A673 (cell line): ENCODE measurements around the gene CARD11. TPM values are rescaled to one million over a fixed set of nuclear protein-coding genes. Genes with fewer than 3 reads are reported as not detected.

Source experiments
- BruUV-seq: library from RNA; stranded (reverse); fragments of 400-500 nt; replicated peaks from 2 replicates; lab custom pipeline; 2021; lab: Mats Ljungman, UMichigan
- CTCF ChIA-PET: fragments of 300-600 bp; sonication (Branson Sonifier 250); formaldehyde crosslinking; loops from one replicate; lab custom pipeline; 2022; ENCODE audit warnings: antibody characterized with exemption; lab: Charles Lee
- POLR2A ChIA-PET: fragments of 300-600 bp; sonication (Branson Sonifier 250); formaldehyde crosslinking; loops from one replicate; lab custom pipeline; 2022; ENCODE audit warnings: antibody characterized with exemption; ENCODE audit not compliant: low non-redundant PET; lab: Charles Lee
- DNase-seq: peaks from one replicate; pipeline ENCODE4 v3.0.0-alpha.2; 2015; ENCODE audit warnings: low spot score
- H3K27ac ChIP-seq: fragments of 200-600 bp; sonication (generic); 2 replicates; pipeline ENCODE4 v1.5.1; 2016; ENCODE audit warnings: mixed run types, low read depth, mild to moderate bottlenecking, mixed read lengths, antibody characterized with exemption, low read length; ENCODE audit not compliant: poor library complexity, severe bottlenecking
- H3K27me3 ChIP-seq: fragments of 200-600 bp; sonication (generic); replicated peaks from 2 replicates; pipeline ENCODE4 v1.6.1; 2017; ENCODE audit warnings: mixed run types, low read depth, mild to moderate bottlenecking, mixed read lengths, antibody characterized with exemption, low read length; ENCODE audit not compliant: insufficient read depth, poor library complexity
- H3K36me3 ChIP-seq: fragments of 200-600 bp; sonication (generic); 2 replicates; pipeline ENCODE4 v1.6.1; 2016; ENCODE audit warnings: mixed run types, mild to moderate bottlenecking, mixed read lengths, antibody characterized with exemption, low read length; ENCODE audit not compliant: insufficient read depth, poor library complexity, severe bottlenecking
- H3K4me1 ChIP-seq: fragments of 200-600 bp; sonication (generic); 2 replicates; pipeline ENCODE4 v1.6.1; 2017; ENCODE audit warnings: mixed run types, mild to moderate bottlenecking, mixed read lengths, antibody characterized with exemption, low read length; ENCODE audit not compliant: insufficient read depth, poor library complexity, severe bottlenecking
- H3K4me3 ChIP-seq: fragments of 200-600 bp; sonication (generic); 2 replicates; pipeline ENCODE4 v1.5.1; 2016; ENCODE audit warnings: low read depth, mixed run types, mild to moderate bottlenecking, mixed read lengths, low read length; ENCODE audit not compliant: poor library complexity, severe bottlenecking
- H3K9me3 ChIP-seq: fragments of 200-600 bp; sonication (generic); 2 replicates; pipeline ENCODE4 v1.6.1; 2016; ENCODE audit warnings: mixed run types, low read depth, mild to moderate bottlenecking, mixed read lengths, antibody characterized with exemption, low read length; ENCODE audit not compliant: poor library complexity, severe bottlenecking
- CTCF ChIP-seq: fragments of 300-800, 200-600 bp; sonication (generic); conservative IDR thresholded peaks from 2 replicates; pipeline ENCODE4 v1.5.1; 2017; ENCODE audit warnings: low read depth, mild to moderate bottlenecking, antibody characterized with exemption, low read length, moderate library complexity, mixed read lengths
- EZH2 ChIP-seq: fragments of 200-600 bp; sonication (generic); IDR thresholded peaks from 2 replicates; pipeline ENCODE4 v1.6.1; 2017; ENCODE audit warnings: borderline replicate concordance, low read depth, mild to moderate bottlenecking, mixed read lengths, antibody characterized with exemption, low read length; ENCODE audit not compliant: poor library complexity, severe bottlenecking
- intact Hi-C: fragments of 100-400 bp; cut with micrococcal nuclease; formaldehyde crosslinking; loops from one replicate; pipeline ENCODE4 v1.10.0; 2022; ENCODE audit not compliant: unreplicated experiment
- total RNA-seq: library from RNA; stranded (reverse); gene quantifications from 2 replicates; pipeline ENCODE4 v1.2.3, GENCODE V29; 2021

Gene CARD11
- total RNA-seq, 1 experiment from 2014 or later: 1.8 TPM

GRCh38 chr7:2986561-2986960 is 57.1 kb downstream of the CARD11 start:
- ChIA-PET CTCF (no interaction called here), POLR2A (no interaction called here)
- intact Hi-C loops: no loop called here
- H3K4me3 ChIP-seq: no peak overlapping the region
- no TSS peak for BruUV-seq
- no peak for DNase-seq
- H3K27ac ChIP-seq: no peak overlapping the region
- TF ChIP-seq EZH2 (no peak), CTCF (no peak)
- H3K9me3 ChIP-seq: peaks cover 10% of the 10 kb centered on the region
- no peaks in the 10 kb centered on the region for H3K36me3 ChIP-seq
- H3K4me1 ChIP-seq: no peaks in the 10 kb centered on the region
- peaks cover 5% of the 10 kb centered on the region for H3K27me3 ChIP-seq

DNA sequence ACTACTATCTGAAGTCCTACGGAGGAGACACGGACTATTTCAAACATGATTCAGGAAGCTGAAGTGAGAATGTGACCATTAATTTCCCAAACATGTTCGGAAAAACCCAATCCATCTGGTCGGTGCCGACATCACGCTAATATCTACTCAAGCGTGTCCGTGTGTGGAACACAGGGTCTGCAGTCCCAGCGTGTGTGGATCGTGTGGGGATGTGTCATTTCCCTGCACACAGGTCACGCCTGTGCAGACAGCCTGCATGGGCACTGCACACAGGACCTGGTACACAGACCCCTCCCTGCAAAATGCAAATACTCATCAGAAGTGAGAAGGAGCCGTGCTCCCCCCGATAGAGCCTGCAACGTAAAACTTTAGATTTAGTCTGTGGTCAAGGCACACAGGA is 57.8 kb downstream of the CARD11 start:
- Histone ChIP-seq H3K27ac (no peak overlapping the region), H3K27me3 (peaks cover 9% of the 10 kb centered on the region), H3K9me3 (peaks cover 10% of the 10 kb centered on the region), H3K4me3 (no peak overlapping the region), H3K36me3 (no peaks in the 10 kb centered on the region), H3K4me1 (no peaks in the 10 kb centered on the region)
- CTCF ChIA-PET: no interaction called here
- BruUV-seq: no TSS peak
- POLR2A ChIA-PET: no interaction called here
- no peak for DNase-seq
- TF ChIP-seq CTCF: no peak
- TF ChIP-seq EZH2: no peak
- intact Hi-C loops: no loop called here

- H3K27ac ChIP-seq: no peak overlapping the region
- BruUV-seq: no TSS peak
- no peak overlapping the region for H3K4me3 ChIP-seq
- ChIA-PET CTCF (interaction anchor here (0.6 kb wide), 1 partner anchor 1677 kb away, joined by 3 read pairs; no protein-coding TSS in a partner anchor), POLR2A (interaction anchor here (0.9 kb wide), 1 partner anchor 343 kb away, joined by 15 read pairs; no protein-coding TSS in a partner anchor)
- H3K27me3 ChIP-seq: peaks cover 14% of the 10 kb centered on the region
- no peaks in the 10 kb centered on the region for H3K4me1 ChIP-seq
- DNase-seq: no peak
- peaks cover 5% of the 10 kb centered on the region for H3K9me3 ChIP-seq
- no peaks in the 10 kb centered on the region for H3K36me3 ChIP-seq
- TF ChIP-seq CTCF (no peak), EZH2 (no peak)
- intact Hi-C loops: no loop called here
These were observed 59.6 kb downstream of the CARD11 start for GRCh38 chr7:2984091-2984490.
